SJCRH30 (cell line): ENCODE measurements around the gene AZIN2. TPM values are rescaled to one million over a fixed set of nuclear protein-coding genes. Genes with fewer than 3 reads are reported as not detected.

ENCODE experiments used
- DNase-seq, 2 experiments: peaks; one replicate each; pipeline ENCODE4 v3.0.0-alpha.2; 2015 to 2020
- H3K27ac ChIP-seq: fragments of 250-450 bp; sonication (Bioruptor Pico); 2 replicates; pipeline ENCODE4 v1.5.1; 2020; ENCODE audit warnings: mild to moderate bottlenecking, moderate library complexity
- H3K27me3 ChIP-seq: fragments of 250-450 bp; sonication (Bioruptor Pico); 2 replicates; pipeline ENCODE4 v1.5.1; 2020; ENCODE audit warnings: mild to moderate bottlenecking, moderate library complexity
- H3K36me3 ChIP-seq: fragments of 250-450 bp; sonication (Bioruptor Pico); 2 replicates; pipeline ENCODE4 v1.5.1; 2020; ENCODE audit warnings: mild to moderate bottlenecking, moderate library complexity
- H3K4me1 ChIP-seq: fragments of 250-450 bp; sonication (Bioruptor Pico); 2 replicates; pipeline ENCODE4 v1.5.1; 2020; ENCODE audit warnings: mild to moderate bottlenecking, moderate library complexity
- H3K4me3 ChIP-seq: fragments of 250-450 bp; sonication (Bioruptor Pico); 2 replicates; pipeline ENCODE4 v1.5.1; 2020; ENCODE audit warnings: mild to moderate bottlenecking, moderate library complexity
- H3K9me3 ChIP-seq: fragments of 250-450 bp; sonication (Bioruptor Pico); replicated peaks from 2 replicates; pipeline ENCODE4 v1.5.1; 2020; ENCODE audit warnings: mild to moderate bottlenecking, moderate library complexity
- total RNA-seq: library from RNA; depleted of rRNA; stranded (reverse); fragments of >200 nt; shearing (Covaris generic); gene quantifications from 2 replicates; pipeline ENCODE4 v1.2.3, GENCODE V29; 2014

The AZIN2 gene
- total RNA-seq, 1 experiment from 2014 or later = 8.8 TPM

GRCh38 chr1:33141781-33142180 is 60.8 kb downstream of the AZIN2 start:
- Histone ChIP-seq H3K4me3 (no peak overlapping the region), H3K27me3 (no peaks in the 10 kb centered on the region), H3K27ac (no peak overlapping the region), H3K4me1 (0 out of 2 replicates have a peak, but pooled peaks cover 3% of the 10 kb centered on the region), H3K36me3 (peaks cover 19% of the 10 kb centered on the region), H3K9me3 (no peaks in the 10 kb centered on the region)
- no peak for DNase-seq

- H3K27ac ChIP-seq = no peak overlapping the region
- H3K9me3 ChIP-seq = no peaks in the 10 kb centered on the region
- H3K36me3 ChIP-seq = peaks cover 27% of the 10 kb centered on the region
- no peak for DNase-seq
- H3K4me1 ChIP-seq = 0 out of 2 replicates have a peak, but pooled peaks cover 3% of the 10 kb centered on the region
- H3K4me3 ChIP-seq = no peak overlapping the region
- H3K27me3 ChIP-seq = no peaks in the 10 kb centered on the region
These were observed 61.6 kb downstream of the AZIN2 start for GRCh38 chr1:33142483-33143064.

GRCh38 chr1:33143176-33143575 is 62.2 kb downstream of the AZIN2 start:
- H3K4me1 ChIP-seq = no peaks in the 10 kb centered on the region
- no peak overlapping the region for H3K27ac ChIP-seq
- H3K27me3 ChIP-seq = no peaks in the 10 kb centered on the region; the same call in 1 of the 2 replicates
- peaks cover 31% of the 10 kb centered on the region for H3K36me3 ChIP-seq
- no peak overlapping the region for H3K4me3 ChIP-seq
- DNase-seq = no peak
- no peaks in the 10 kb centered on the region for H3K9me3 ChIP-seq

- no peaks in the 10 kb centered on the region; the same call in 1 of the 2 replicates for H3K27me3 ChIP-seq
- no peak for DNase-seq
These were observed 62.7 kb downstream of the AZIN2 start for GRCh38 chr1:33143698-33144097.

GRCh38 chr1:33146003-33146402 is 65.0 kb downstream of the AZIN2 start:
- Histone ChIP-seq H3K27me3 (no peaks in the 10 kb centered on the region; the same call in 1 of the 2 replicates), H3K4me1 (peaks cover 3% of the 10 kb centered on the region; the same call in 1 of the 2 replicates), H3K36me3 (peaks cover 40% of the 10 kb centered on the region), H3K9me3 (no peaks in the 10 kb centered on the region), H3K4me3 (no peak overlapping the region), H3K27ac (no peak overlapping the region)
- no peak for DNase-seq

More at GRCh38 chr1:33143698-33144097, 62.7 kb downstream of the AZIN2 start:
- Histone ChIP-seq H3K27ac (no peak overlapping the region), H3K9me3 (no peaks in the 10 kb centered on the region), H3K4me3 (no peak overlapping the region), H3K4me1 (no peaks in the 10 kb centered on the region), H3K36me3 (peaks cover 36% of the 10 kb centered on the region)

GRCh38 chr1:33147275-33147996 is 66.5 kb downstream of the AZIN2 start:
- peaks cover 18% of the 10 kb centered on the region for H3K4me1 ChIP-seq
- DNase-seq = no peak
- no peak overlapping the region for H3K4me3 ChIP-seq
- H3K27ac ChIP-seq = no peak overlapping the region
- peaks cover 44% of the 10 kb centered on the region for H3K36me3 ChIP-seq
- no peaks in the 10 kb centered on the region for H3K9me3 ChIP-seq
- H3K27me3 ChIP-seq = no peaks in the 10 kb centered on the region; the same call in 1 of the 2 replicates

GRCh38 chr1:33147997-33148314 is 67.0 kb downstream of the AZIN2 start:
- H3K27ac ChIP-seq = no peak overlapping the region
- H3K27me3 ChIP-seq = no peaks in the 10 kb centered on the region; the same call in 1 of the 2 replicates
- H3K36me3 ChIP-seq = peaks cover 44% of the 10 kb centered on the region
- peak; percentile 54 to 71 for DNase-seq
- H3K9me3 ChIP-seq = no peaks in the 10 kb centered on the region
- no peak overlapping the region for H3K4me3 ChIP-seq
- H3K4me1 ChIP-seq = peaks cover 21% of the 10 kb centered on the region

GRCh38 chr1:33148615-33149014 is 67.7 kb downstream of the AZIN2 start:
- H3K27me3 ChIP-seq = no peaks in the 10 kb centered on the region; the same call in 1 of the 2 replicates
- H3K27ac ChIP-seq = no peak overlapping the region
- H3K36me3 ChIP-seq = peaks cover 44% of the 10 kb centered on the region
- H3K4me3 ChIP-seq = no peak overlapping the region
- DNase-seq = no peak
- H3K9me3 ChIP-seq = no peaks in the 10 kb centered on the region
- peaks cover 27% of the 10 kb centered on the region for H3K4me1 ChIP-seq

GRCh38 chr1:33149453-33150190 is 68.7 kb downstream of the AZIN2 start:
- Histone ChIP-seq H3K27ac (no peak overlapping the region), H3K27me3 (no peaks in the 10 kb centered on the region; the same call in 1 of the 2 replicates), H3K4me1 (peaks cover 35% of the 10 kb centered on the region), H3K36me3 (peaks cover 49% of the 10 kb centered on the region), H3K4me3 (no peak overlapping the region), H3K9me3 (no peaks in the 10 kb centered on the region)
- no peak for DNase-seq

GRCh38 chr1:33150522-33150921 is 69.6 kb downstream of the AZIN2 start:
- no peak overlapping the region for H3K27ac ChIP-seq
- no peak overlapping the region for H3K4me3 ChIP-seq
- peaks cover 47% of the 10 kb centered on the region for H3K36me3 ChIP-seq
- no peaks in the 10 kb centered on the region for H3K9me3 ChIP-seq
- peaks cover 35% of the 10 kb centered on the region for H3K4me1 ChIP-seq
- no peaks in the 10 kb centered on the region; the same call in 1 of the 2 replicates for H3K27me3 ChIP-seq
- no peak for DNase-seq

GRCh38 chr1:33151116-33151515 is 70.2 kb downstream of the AZIN2 start:
- H3K4me1 ChIP-seq = peaks cover 35% of the 10 kb centered on the region
- H3K4me3 ChIP-seq = no peak overlapping the region
- peaks cover 45% of the 10 kb centered on the region for H3K36me3 ChIP-seq
- no peak for DNase-seq
- H3K27ac ChIP-seq = peak overlapping the region; percentile 62
- H3K27me3 ChIP-seq = no peaks in the 10 kb centered on the region; the same call in 1 of the 2 replicates
- no peaks in the 10 kb centered on the region for H3K9me3 ChIP-seq

- DNase-seq = peak; percentile 99
- Histone ChIP-seq H3K36me3 (peaks cover 29% of the 10 kb centered on the region), H3K27me3 (no peaks in the 10 kb centered on the region; the same call in 1 of the 2 replicates), H3K9me3 (no peaks in the 10 kb centered on the region), H3K27ac (peak overlapping the region; percentile 62), H3K4me3 (no peak overlapping the region), H3K4me1 (peaks cover 35% of the 10 kb centered on the region)
These were observed 71.9 kb downstream of the AZIN2 start for GRCh38 chr1:33152685-33153432.

GRCh38 chr1:33153650-33154049 is 72.7 kb downstream of the AZIN2 start:
- Histone ChIP-seq H3K4me3 (no peak overlapping the region), H3K27ac (peak overlapping the region; percentile 62), H3K27me3 (no peaks in the 10 kb centered on the region), H3K4me1 (peaks cover 35% of the 10 kb centered on the region), H3K36me3 (peaks cover 30% of the 10 kb centered on the region), H3K9me3 (no peaks in the 10 kb centered on the region)
- DNase-seq = no peak

- Histone ChIP-seq H3K4me1 (peaks cover 49% of the 10 kb centered on the region), H3K27me3 (no peaks in the 10 kb centered on the region), H3K9me3 (no peaks in the 10 kb centered on the region), H3K4me3 (no peak overlapping the region), H3K36me3 (peaks cover 29% of the 10 kb centered on the region), H3K27ac (no peak overlapping the region)
- peak in 1 of 2 experiments; percentile 44 for DNase-seq
These were observed 75.1 kb downstream of the AZIN2 start for GRCh38 chr1:33155877-33156538.
